Choroid plexus epithelial cell (primary cell): ENCODE results near the gene MKLN1.
"Not testable (repeated sequence)": the region's sequence is repeated elsewhere in the genome, so short reads cannot be mapped to it uniquely, and the experiment has no call there.

ENCODE experiments used
- DNase-seq: peaks from one replicate; pipeline ENCODE4 v3.0.0-alpha.2; 2010; ENCODE audit warnings: low read depth
- H3K4me3 ChIP-seq: 2 replicates; pipeline ENCODE4 v1.5.1; 2011; ENCODE audit warnings: low read depth, mild to moderate bottlenecking, control low read depth, low read length, moderate library complexity
- TF ChIP-seq, protein P1 (sequence below): conservative IDR thresholded peaks from 2 replicates; pipeline ENCODE4 v1.5.1; 2011; ENCODE audit warnings: low read depth, mild to moderate bottlenecking, control low read depth, inconsistent platforms, low read length, moderate library complexity

The MKLN1 gene

DNA sequence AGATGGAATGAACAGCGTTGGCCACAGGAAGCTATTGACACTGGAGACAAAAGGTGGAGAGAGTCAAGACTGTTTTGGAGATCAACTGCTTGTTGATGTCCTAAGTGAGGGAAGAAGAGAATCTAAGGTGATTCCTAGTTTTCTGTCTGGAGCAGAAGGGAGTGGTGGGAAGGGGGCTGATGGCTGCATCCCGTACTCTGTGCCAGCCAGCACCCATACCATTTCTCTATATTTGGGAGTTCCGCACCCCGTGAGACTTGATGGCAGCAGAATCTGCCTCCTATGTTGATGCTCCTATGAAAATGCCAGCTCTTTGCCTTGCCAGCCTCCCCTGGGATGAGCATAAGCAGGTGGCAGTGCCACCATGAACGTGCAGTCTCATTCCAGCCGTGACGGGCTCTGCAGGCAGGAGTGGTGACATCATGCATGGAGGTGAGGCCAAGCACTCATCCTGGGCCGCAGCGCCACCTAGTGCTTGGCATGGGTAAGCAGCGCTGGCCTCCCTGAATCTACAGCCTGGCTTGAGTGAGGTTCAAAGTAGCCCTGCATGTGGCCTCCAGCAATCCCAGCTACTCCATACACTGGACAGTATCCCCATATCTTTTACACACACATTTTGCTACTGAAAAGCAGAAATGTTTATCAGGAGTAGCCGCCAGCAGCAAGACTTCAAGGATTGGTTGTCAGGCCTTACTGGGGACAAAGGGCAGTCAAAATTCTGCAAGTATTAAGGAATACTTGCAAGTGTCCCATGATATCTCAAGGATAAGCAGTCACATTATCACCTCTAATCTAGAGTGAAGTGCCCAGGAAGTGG is 185.8 kb downstream of the MKLN1 start:
- TF ChIP-seq, protein P1, sequence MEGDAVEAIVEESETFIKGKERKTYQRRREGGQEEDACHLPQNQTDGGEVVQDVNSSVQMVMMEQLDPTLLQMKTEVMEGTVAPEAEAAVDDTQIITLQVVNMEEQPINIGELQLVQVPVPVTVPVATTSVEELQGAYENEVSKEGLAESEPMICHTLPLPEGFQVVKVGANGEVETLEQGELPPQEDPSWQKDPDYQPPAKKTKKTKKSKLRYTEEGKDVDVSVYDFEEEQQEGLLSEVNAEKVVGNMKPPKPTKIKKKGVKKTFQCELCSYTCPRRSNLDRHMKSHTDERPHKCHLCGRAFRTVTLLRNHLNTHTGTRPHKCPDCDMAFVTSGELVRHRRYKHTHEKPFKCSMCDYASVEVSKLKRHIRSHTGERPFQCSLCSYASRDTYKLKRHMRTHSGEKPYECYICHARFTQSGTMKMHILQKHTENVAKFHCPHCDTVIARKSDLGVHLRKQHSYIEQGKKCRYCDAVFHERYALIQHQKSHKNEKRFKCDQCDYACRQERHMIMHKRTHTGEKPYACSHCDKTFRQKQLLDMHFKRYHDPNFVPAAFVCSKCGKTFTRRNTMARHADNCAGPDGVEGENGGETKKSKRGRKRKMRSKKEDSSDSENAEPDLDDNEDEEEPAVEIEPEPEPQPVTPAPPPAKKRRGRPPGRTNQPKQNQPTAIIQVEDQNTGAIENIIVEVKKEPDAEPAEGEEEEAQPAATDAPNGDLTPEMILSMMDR, result peak; percentile 99
- no peak overlapping the region for H3K4me3 ChIP-seq

GRCh38 chr7:131515471-131515870 is 187.8 kb downstream of the MKLN1 start:
- not testable (repeated sequence) for DNase-seq, H3K4me3 ChIP-seq

More for the DNA sequence above, 185.8 kb downstream of the MKLN1 start:
- peak; percentile 91 for DNase-seq

DNA sequence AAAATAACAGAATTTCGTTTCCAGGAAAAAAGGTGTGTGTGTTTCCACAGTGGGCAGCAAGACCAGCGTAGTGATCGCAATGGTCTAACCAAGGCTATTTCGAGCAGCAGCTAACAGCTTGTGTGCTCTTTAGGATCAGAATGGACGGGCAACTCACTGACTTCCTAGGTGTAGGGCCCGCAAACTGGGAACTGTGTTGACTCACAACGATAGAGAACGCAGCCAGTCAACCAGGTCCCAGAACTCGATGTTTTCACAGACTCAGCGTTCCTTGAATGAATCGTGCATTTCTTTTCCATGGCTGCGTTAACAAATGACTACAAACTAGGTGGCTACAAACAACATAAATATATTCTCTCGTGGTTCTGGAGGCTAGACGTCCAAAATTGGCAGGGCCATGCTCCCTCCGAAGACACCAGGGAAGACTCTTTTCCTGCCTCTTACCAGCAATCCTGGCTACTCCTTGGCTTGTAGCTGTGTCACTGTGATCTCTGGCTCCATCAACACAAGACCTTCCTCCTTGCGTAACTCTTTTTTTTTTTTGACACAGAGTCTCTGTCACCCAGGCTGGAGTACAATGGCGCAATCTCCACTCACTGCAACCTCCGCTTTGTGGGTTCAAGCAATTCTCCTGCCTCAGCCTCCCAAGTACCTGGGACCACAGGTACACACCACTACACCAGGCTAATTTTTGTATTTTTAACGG is 189.7 kb downstream of the MKLN1 start:
- DNase-seq, result no peak
- TF ChIP-seq, protein P1, result no peak
- no peak overlapping the region for H3K4me3 ChIP-seq

- no peak overlapping the region for H3K4me3 ChIP-seq
- TF ChIP-seq, protein P1, result no peak
- no peak for DNase-seq
Measured at GRCh38 chr7:131518626-131519025, 190.9 kb downstream of the MKLN1 start.

DNA sequence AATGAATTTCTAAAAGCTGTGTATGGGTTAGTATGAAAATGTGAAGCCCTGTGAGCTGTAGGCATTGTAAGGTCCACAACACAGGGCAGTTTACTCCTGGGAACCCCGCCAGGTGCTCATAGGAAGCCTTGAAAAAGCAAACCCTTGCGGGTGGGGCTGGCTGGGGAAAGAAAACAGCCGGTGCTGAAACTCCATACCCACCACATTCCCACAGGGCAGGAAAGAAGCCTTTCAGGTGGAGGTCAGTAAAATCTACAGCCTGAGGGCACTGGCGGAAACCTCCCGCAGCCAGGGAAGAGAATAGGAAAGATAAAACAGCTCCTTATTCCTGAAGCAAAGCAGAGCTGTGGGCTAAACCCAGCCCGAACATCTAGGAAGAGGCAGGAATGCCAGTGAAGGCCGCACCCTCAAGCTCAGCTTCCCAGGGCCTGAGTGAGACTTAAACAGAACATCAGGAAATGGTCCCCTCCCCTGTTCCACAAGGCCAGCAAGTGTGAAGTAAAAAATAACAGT is 194.0 kb downstream of the MKLN1 start:
- no peak for DNase-seq
- H3K4me3 ChIP-seq, result no peak overlapping the region
- TF ChIP-seq, protein P1, result no peak

- no peak overlapping the region for H3K4me3 ChIP-seq
- TF ChIP-seq, protein P1, result no peak
Measured at GRCh38 chr7:131522325-131522930, 194.8 kb downstream of the MKLN1 start.

DNA sequence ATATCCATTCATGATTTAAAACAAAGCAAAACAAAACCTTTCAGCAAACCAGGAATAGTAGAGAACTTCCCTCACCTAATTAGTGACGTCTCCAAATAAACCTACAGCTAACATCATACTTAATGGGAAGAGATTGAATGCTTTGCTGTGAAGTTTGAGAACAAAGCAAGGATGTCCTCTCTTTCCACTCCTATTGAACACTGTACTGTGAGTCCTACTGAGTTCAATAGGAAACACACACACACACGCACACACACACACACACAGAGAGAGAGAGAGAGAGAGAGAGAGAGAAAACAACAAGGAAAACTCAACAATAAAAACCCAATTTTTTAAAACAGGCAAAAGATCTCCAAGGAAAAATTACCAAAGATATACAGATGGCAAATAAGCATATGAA is 196.4 kb downstream of the MKLN1 start:
- H3K4me3 ChIP-seq, result no peak overlapping the region
- TF ChIP-seq, protein P1, result no peak
- no peak for DNase-seq

More at GRCh38 chr7:131522325-131522930, 194.8 kb downstream of the MKLN1 start:
- DNase-seq, result no peak
